Pancreas (tissue), 10 donors: ENCODE results near the gene SLC7A7. TPM values are rescaled to one million over a fixed set of nuclear protein-coding genes. Genes with fewer than 3 reads are reported as not detected.
"Not testable (repeated sequence)": the region's sequence is repeated elsewhere in the genome, so short reads cannot be mapped to it uniquely, and the experiment has no call there.

Source experiments
- ATAC-seq, 4 donors: fragments of 200-7000 bp; cut with Tn5 transposase; one replicate each; pipeline versions ENCODE4 v1.8.0 to v1.9.1; 2020; ENCODE audit warnings: mild to moderate bottlenecking in 4 of 4, moderate library complexity in 4 of 4
- DNase-seq, 6 donors: peaks; one replicate each; pipeline ENCODE4 v3.0.0-alpha.2; 2020
- FAIRE-seq: peaks from 2 replicates; lab custom pipeline; 2012; peaks lifted over from hg19 to GRCh38; lab: Jason Lieb, UNC
- H3K27ac ChIP-seq, 4 donors: fragments of 200-600 bp; sonication (generic); 1 replicate in 3 of 4; 2 replicates in 1 of 4; pipeline versions ENCODE4 v1.5.0 to v1.8.0; 2020
- H3K27me3 ChIP-seq, 4 donors: fragments of 200-600 bp; one replicate each; pipeline ENCODE4 v1.8.0; 2021
- H3K36me3 ChIP-seq, 3 donors: fragments of 200-600 bp; sonication (generic) in 1 of 3; one replicate each; pipeline versions ENCODE4 v1.5.0 to v1.8.0; 2020 to 2021
- H3K4me1 ChIP-seq, 3 donors: fragments of 200-600 bp; one replicate each; pipeline ENCODE4 v1.8.0; 2021
- H3K4me3 ChIP-seq, 4 donors: fragments of 200-600 bp; sonication (generic) in 2 of 4; one replicate each; pipeline versions ENCODE4 v1.5.0 to v1.8.0; 2020 to 2021
- H3K9me3 ChIP-seq, 4 donors: fragments of 200-600 bp; one replicate each; pipeline ENCODE4 v1.8.0; 2021
- WGBS, 2 donors: extraction: QIAGEN DNeasy Blood & Tissue Kit; methylation state at CpG; one replicate each; pipeline ENCODE4 v1.1.7; 2013; 5-methylcytosine and 5-hydroxymethylcytosine counted together
- intact Hi-C, 3 donors: fragments of 100-400 bp; cut with DNase I; formaldehyde crosslinking; loops; one replicate each; pipeline versions ENCODE4 v1.11.1 to v1.14.2; 2022
- polyA plus RNA-seq, 2 donors: library from polyadenylated mRNA; stranded (reverse); fragments of 200-250 nt; gene quantifications; one replicate each; pipeline ENCODE4 v1.2.3, GENCODE V29; 2013
- total RNA-seq, 6 donors: library from RNA; stranded (reverse); fragmentation: NEBNext Ultra II Directional in 4 of 6; extraction: Animal tissue kit (Norgen Biotek cat#: 25700) in 4 of 6; gene quantifications; one replicate each; pipeline versions ENCODE4 v1.2.1 to v1.2.4, GENCODE V29; 2021 to 2023
- TF ChIP-seq, protein P1 (sequence below), 4 donors: fragments of 200-600 bp; sonication (generic) in 3 of 4; IDR thresholded peaks; one replicate each; pipeline versions ENCODE4 v1.5.0 to v1.8.0; 2021; ENCODE audit warnings: antibody characterized with exemption in 4 of 4
- donor health status: healthy with polysubstance abuse.
- donor health status: DM: no; HTN: no; CAD: no; lungs with moderate emphysema.
- donor health status: DM: no; HTN: no; CAD: no.
- donor health status: control.
- donor health status: control.
- donor health status: Bipolar disorder and iron deficiency.
- donor health status: DM: yes; HTN: yes; CAD: no.
- donor health status: DM: no; HTN: no; CAD: no.
- donor health status: DM: no; HTN: no; CAD: no.
- donor health status: DM: yes; HTN: yes; CAD: no.

Gene SLC7A7
- total and polyA plus RNA-seq, 8 donors = 2.9 to 13.1 (median 5.7) TPM

DNA sequence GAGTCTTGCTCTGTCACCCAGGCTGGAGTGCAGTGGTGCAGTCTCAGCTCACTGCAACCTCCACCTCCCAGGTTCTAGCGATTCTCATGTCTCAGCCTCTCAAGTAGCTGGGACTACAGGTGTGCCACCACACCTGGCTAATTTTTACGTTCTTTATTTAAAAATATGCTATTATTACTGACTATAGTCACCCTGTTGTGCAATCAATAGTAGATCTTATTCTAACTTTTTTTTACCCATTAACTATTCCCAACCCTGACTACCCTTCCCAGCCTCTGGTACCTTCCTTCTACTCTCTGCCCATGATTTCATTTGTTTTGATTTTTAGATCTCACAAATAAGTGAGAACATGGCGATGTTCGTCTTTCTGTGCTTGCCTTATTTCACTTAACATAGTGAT, 46.3 kb downstream of the SLC7A7 start:
- H3K27ac ChIP-seq = no peak overlapping the region
- WGBS, 2 donors = 82 to 86% methylated on average over 4 of the region's 4 CpGs
- FAIRE-seq (no peak), ATAC-seq (no peak), DNase-seq (no peak)
- H3K4me3 ChIP-seq = no peak overlapping the region
- intact Hi-C loops = no loop called here
- no peaks in the 10 kb centered on the region for H3K27me3 ChIP-seq
- peaks cover 0 to 9% (median 8%) of the 10 kb centered on the region in 3 donors for H3K4me1 ChIP-seq
- peaks cover 0 to 44% (median 24%) of the 10 kb centered on the region in 3 donors for H3K36me3 ChIP-seq
- TF ChIP-seq, protein P1, sequence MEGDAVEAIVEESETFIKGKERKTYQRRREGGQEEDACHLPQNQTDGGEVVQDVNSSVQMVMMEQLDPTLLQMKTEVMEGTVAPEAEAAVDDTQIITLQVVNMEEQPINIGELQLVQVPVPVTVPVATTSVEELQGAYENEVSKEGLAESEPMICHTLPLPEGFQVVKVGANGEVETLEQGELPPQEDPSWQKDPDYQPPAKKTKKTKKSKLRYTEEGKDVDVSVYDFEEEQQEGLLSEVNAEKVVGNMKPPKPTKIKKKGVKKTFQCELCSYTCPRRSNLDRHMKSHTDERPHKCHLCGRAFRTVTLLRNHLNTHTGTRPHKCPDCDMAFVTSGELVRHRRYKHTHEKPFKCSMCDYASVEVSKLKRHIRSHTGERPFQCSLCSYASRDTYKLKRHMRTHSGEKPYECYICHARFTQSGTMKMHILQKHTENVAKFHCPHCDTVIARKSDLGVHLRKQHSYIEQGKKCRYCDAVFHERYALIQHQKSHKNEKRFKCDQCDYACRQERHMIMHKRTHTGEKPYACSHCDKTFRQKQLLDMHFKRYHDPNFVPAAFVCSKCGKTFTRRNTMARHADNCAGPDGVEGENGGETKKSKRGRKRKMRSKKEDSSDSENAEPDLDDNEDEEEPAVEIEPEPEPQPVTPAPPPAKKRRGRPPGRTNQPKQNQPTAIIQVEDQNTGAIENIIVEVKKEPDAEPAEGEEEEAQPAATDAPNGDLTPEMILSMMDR (IDR thresholded peaks at IDR 0.05) = no peak
- no peaks in the 10 kb centered on the region for H3K9me3 ChIP-seq

DNA sequence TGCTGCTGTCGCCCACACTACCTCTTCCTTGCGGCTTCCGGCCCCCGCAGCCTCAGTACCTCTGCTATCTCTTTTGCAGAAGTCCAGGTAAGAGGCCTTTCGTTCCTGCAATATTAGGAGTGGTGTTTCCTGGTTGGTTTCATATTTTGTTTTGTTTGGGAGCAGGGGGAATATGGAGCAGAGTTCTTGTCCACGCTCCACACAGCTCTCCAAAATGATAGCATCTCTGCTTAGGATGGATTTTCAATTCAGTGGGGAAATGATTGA, 48.0 kb downstream of the SLC7A7 start:
- DNase-seq (no peak), ATAC-seq (no peak), FAIRE-seq (no peak)
- TF ChIP-seq, protein P1 (IDR thresholded peaks at IDR 0.05) = no peak
- no peaks in the 10 kb centered on the region for H3K27me3 ChIP-seq
- peaks cover 0 to 28% (median 24%) of the 10 kb centered on the region in 3 donors for H3K36me3 ChIP-seq
- intact Hi-C loops = no loop called here
- peak overlapping the region; percentile 60 to 79 (median 68) for H3K4me3 ChIP-seq
- 2% methylated on average over 6 of the region's 6 CpGs for WGBS, 2 donors
- peaks cover 0 to 9% (median 8%) of the 10 kb centered on the region in 3 donors for H3K4me1 ChIP-seq
- H3K9me3 ChIP-seq = no peaks in the 10 kb centered on the region
- no peak overlapping the region for H3K27ac ChIP-seq

DNA sequence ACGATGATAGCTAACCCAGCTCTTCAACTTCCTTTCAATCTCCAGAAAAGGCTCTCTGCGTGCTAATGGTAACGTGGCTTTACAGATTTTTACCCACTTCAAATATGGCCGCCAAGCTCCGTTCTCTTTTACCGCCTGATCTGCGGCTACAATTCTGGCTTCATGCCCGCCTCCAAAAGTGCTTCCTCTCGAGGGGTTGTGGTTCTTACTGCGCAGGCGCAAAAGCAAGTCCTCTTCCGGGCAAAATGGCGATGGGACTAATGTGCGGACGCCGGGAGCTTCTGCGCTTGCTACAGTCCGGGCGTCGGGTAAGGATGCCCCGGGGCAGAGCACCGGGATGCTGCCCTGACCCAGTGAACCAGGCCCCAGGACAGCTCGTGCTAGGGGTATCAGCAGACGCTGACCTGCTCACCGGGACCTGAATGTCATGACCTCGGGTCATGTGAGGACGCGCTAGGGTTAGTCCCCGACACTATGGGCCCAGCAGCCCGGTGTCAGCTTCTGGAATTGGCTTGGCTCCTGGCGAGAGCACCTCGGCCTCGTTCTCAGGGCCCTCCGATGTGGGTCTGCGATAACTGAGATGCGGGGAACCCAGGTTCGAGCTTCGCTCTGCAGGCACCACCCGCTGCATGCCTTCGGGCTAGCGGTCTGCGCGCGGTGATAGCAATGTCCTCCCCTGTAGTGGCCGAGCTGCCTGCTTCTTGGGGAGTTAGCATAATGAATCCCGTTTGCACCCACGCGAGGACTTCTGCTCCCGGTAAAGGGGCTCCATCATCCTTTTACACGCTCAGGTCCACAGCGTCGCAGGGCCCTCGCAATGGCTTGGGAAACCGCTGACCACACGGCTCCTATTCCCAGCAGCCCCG, 48.5 kb downstream of the SLC7A7 start, which contains the start of gene OXA1L:
Gene OXA1L, plus strand, starts transcription at position 232 of the 866 bp plus-strand sequence. Its CDS starts 14 bp downstream, at position 246.
- FAIRE-seq = peak; percentile 88
- intact Hi-C loops = no loop called here
- TF ChIP-seq, protein P1 (IDR thresholded peaks at IDR 0.05) = no peak
- peaks cover 0 to 24% (median 21%) of the 10 kb centered on the region in 3 donors for H3K36me3 ChIP-seq
- peak; percentile 94 to 98 (median 96) for ATAC-seq
- WGBS, 2 donors = 0% methylated on average over 56 of the region's 56 CpGs
- no peaks in the 10 kb centered on the region for H3K27me3 ChIP-seq
- no peaks in the 10 kb centered on the region for H3K9me3 ChIP-seq
- peaks cover 0 to 9% (median 8%) of the 10 kb centered on the region in 3 donors for H3K4me1 ChIP-seq
- H3K4me3 ChIP-seq = peak within 1 kb of the TSS; percentile 60 to 79 (median 68)
- peak; percentile 96 to 99 (median 98) for DNase-seq
- H3K27ac ChIP-seq = peak within 1 kb of the TSS; percentile 53 to 77 (median 60)

DNA sequence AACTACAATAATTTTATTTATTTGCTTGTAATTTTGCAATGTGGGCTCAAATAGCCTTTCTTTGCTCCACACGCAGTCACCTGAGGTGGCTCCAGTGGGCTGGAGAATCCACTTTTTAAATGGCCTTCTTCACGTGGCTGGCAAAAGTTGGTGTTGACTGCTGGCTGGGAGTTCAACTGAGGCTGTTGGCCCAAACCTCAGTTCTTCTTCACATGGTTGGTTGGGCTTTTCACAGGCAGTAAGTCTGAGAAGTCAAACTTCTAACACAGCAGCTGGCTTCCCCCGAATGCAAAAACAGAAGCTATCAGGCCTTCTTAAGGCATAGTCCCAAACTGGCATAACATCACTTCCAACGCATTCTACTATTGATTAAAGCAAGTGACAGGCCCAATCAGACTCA, 50.9 kb downstream of the SLC7A7 start:
- intact Hi-C loops = no loop called here
- FAIRE-seq (no peak), ATAC-seq (no peak), DNase-seq (peak in 1 of 6 donors; percentile 13)
- Histone ChIP-seq H3K4me3 (no peak overlapping the region), H3K36me3 (peaks cover 0 to 1% (median 0%) of the 10 kb centered on the region in 3 donors), H3K27ac (no peak overlapping the region), H3K9me3 (no peaks in the 10 kb centered on the region), H3K27me3 (no peaks in the 10 kb centered on the region), H3K4me1 (peaks cover 0 to 9% (median 8%) of the 10 kb centered on the region in 3 donors)
- 58 to 59% methylated on average over 4 of the region's 4 CpGs for WGBS, 2 donors
- TF ChIP-seq, protein P1 (IDR thresholded peaks at IDR 0.05) = no peak

DNA sequence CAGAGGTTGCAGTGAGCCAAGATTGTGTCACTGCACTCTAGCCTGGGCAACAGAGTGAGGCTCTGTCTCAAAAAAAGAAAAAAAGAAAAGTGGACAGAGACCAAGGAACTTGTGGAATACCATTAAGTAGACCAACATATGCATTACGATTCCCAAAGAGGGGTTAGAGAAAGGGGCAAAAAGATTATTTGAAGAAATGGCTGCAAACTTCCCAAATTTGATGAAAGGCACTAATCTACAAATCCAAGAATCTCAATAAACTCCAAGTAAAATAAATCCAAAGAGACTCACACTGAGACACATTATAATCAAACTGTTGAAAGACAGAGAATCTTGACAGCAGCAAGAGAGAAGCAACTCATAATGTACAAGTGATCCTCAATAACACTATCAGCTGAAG, 53.5 kb downstream of the SLC7A7 start:
- no peaks in the 10 kb centered on the region for H3K27me3 ChIP-seq
- DNase-seq = no peak
- no peak overlapping the region for H3K27ac ChIP-seq
- H3K4me1 ChIP-seq = peaks cover 0 to 4% (median 0%) of the 10 kb centered on the region in 3 donors
- 94 to 96% methylated on average over 1 of the region's 1 CpG for WGBS, 2 donors
- no peak for FAIRE-seq
- H3K9me3 ChIP-seq = no peaks in the 10 kb centered on the region
- H3K36me3 ChIP-seq = no peaks in the 10 kb centered on the region
- ATAC-seq = no peak
- intact Hi-C loops = no loop called here
- TF ChIP-seq, protein P1 (IDR thresholded peaks at IDR 0.05) = no peak
- H3K4me3 ChIP-seq = no peak overlapping the region

DNA sequence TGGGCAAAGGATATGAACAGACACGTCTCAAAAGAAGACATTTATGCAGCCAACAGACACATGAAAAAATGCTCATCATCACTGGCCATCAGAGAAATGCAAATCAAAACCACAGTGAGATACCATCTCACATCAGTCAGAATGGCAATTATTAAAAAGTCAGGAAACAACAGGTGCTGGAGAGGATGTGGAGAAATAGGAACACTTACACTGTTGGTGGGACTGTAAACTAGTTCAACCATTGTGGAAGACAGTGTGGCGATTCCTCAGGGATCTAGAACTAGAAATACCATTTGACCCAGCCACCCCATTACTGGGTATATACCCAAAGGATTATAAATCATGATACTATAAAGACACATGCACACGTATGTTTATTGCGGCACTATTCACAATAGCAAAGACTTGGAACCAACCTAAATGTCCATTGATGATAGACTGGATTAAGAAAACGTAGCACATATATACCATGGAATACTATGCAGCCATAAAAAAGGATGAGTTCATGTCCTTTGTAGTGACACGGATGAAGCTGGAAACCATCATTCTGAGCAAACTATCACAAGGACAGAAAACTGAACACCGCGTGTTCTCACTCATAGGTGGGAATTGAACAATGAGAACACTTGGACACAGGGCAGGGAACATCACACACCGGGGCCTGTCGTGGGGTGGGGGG, 57.1 kb downstream of the SLC7A7 start:
- ATAC-seq, H3K27me3 ChIP-seq, H3K27ac ChIP-seq, intact Hi-C loops, H3K36me3 ChIP-seq, H3K9me3 ChIP-seq, H3K4me1 ChIP-seq, H3K4me3 ChIP-seq, FAIRE-seq, DNase-seq: not testable (repeated sequence)
- 91 to 93% methylated on average over 9 of the region's 10 CpGs for WGBS, 2 donors
